HCT116 (cell line): ENCODE results near the gene TTYH2. TPM values are rescaled to one million over a fixed set of nuclear protein-coding genes. Genes with fewer than 3 reads are reported as not detected.

Source experiments
- ATAC-seq: fragments of 200-7000 bp; cut with Tn5 transposase; 2 replicates; pipeline ENCODE4 v1.9.1; 2020; ENCODE audit warnings: mild to moderate bottlenecking, moderate library complexity
- BruUV-seq: library from RNA; stranded (reverse); fragments of 400-500 nt; replicated peaks from 2 replicates; lab custom pipeline; 2021; lab: Mats Ljungman, UMichigan
- CTCF ChIA-PET: fragments of 300-600 bp; sonication (Branson Sonifier 250); formaldehyde crosslinking; loops from one replicate; lab custom pipeline; 2021; ENCODE audit warnings: antibody characterized with exemption; lab: Charles Lee
- POLR2A ChIA-PET: fragments of 300-600, 350-600 bp; sonication (Branson Sonifier 250); formaldehyde crosslinking; loops from one replicate; lab custom pipeline; 2021; ENCODE audit warnings: antibody characterized with exemption; lab: Charles Lee
- RAD21 ChIA-PET, 2 experiments: fragments of 300-600 bp; sonication (Branson Sonifier 250); formaldehyde crosslinking; loops; one replicate each; lab custom pipeline; 2023; ENCODE audit warnings: low total read pairs in 2 of 2; ENCODE audit not compliant: uncharacterized antibody in 2 of 2, unreplicated experiment in 2 of 2, low non-redundant PET in 1 of 2; lab: Charles Lee
- DNase-seq: peaks from one replicate; pipeline ENCODE4 v3.0.0-alpha.2; 2010; ENCODE audit warnings: low read depth, low spot score
- H2AFZ ChIP-seq: fragments of 200-600 bp; shearing (Covaris generic), sonication (generic); 2 replicates; pipeline ENCODE4 v1.6.1; 2017; ENCODE audit warnings: low read depth, mixed run types, mixed read lengths, antibody characterized with exemption, low read length; ENCODE audit not compliant: poor library complexity, severe bottlenecking
- H3K27ac ChIP-seq: 2 replicates; pipeline ENCODE4 v1.5.1; 2012; ENCODE audit warnings: low read depth, low read length
- H3K27me3 ChIP-seq: fragments of 200-600 bp; sonication (generic); 2 replicates; pipeline ENCODE4 v1.6.1; 2016; ENCODE audit warnings: mixed run types, low read length, mixed read lengths; ENCODE audit not compliant: insufficient read depth
- H3K36me3 ChIP-seq, 2 experiments: fragments of 200-500 bp in 1 of 2; fragments of 200-600 bp in 1 of 2; sonication (Bioruptor generic) in 1 of 2; sonication (generic) in 1 of 2; 2 replicates each; pipeline versions ENCODE4 v1.5.1 to v1.6.1; 2014 to 2016; ENCODE audit warnings: low read length in 2 of 2, inconsistent platforms in 1 of 2, mixed read lengths in 1 of 2, mixed run types in 1 of 2; ENCODE audit not compliant: insufficient read depth in 2 of 2, control insufficient read depth in 1 of 2
- H3K4me1 ChIP-seq, 2 experiments: fragments of 200-600 bp in 1 of 2; sonication (generic) in 1 of 2; 2 replicates each; pipeline versions ENCODE4 v1.5.1 to v1.6.1; 2012 to 2017; ENCODE audit warnings: low read length in 2 of 2, inconsistent platforms in 1 of 2, mild to moderate bottlenecking in 1 of 2, mixed read lengths in 1 of 2, mixed run types in 1 of 2, moderate library complexity in 1 of 2; ENCODE audit not compliant: insufficient read depth in 2 of 2, control insufficient read depth in 1 of 2
- H3K4me2 ChIP-seq: fragments of 200-600 bp; sonication (generic); 2 replicates; pipeline ENCODE4 v1.6.1; 2017; ENCODE audit warnings: mixed run types, low read length, mixed read lengths
- H3K4me3 ChIP-seq, 2 experiments: fragments of 200-600 bp in 1 of 2; sonication (generic) in 1 of 2; replicated peaks in 1 of 2; 2 replicates each; pipeline ENCODE4 v1.5.1; 2011 to 2016; ENCODE audit warnings: low read length in 2 of 2, control low read depth in 1 of 2, low read depth in 1 of 2, mild to moderate bottlenecking in 1 of 2, mixed read lengths in 1 of 2, mixed run types in 1 of 2
- H3K79me2 ChIP-seq: fragments of 200-600 bp; sonication (generic); 2 replicates; pipeline ENCODE4 v1.6.1; 2017; ENCODE audit warnings: mild to moderate bottlenecking, mixed run types, low read length, moderate library complexity, mixed read lengths; ENCODE audit not compliant: insufficient read depth
- H3K9ac ChIP-seq: fragments of 200-600 bp; sonication (generic); 2 replicates; pipeline ENCODE4 v1.6.1; 2016; ENCODE audit warnings: low read length, mixed read lengths
- H3K9me2 ChIP-seq: fragments of 200-600 bp; sonication (generic), shearing (Covaris generic); 2 replicates; pipeline ENCODE4 v1.6.1; 2017; ENCODE audit warnings: mixed run types, mild to moderate bottlenecking, moderate library complexity; ENCODE audit not compliant: insufficient read depth
- H3K9me3 ChIP-seq, 2 experiments: fragments of 200-500 bp in 1 of 2; fragments of 200-600 bp in 1 of 2; sonication (Bioruptor generic) in 1 of 2; sonication (generic) in 1 of 2; 2 replicates each; pipeline ENCODE4 v1.6.1; 2014 to 2017; ENCODE audit warnings: low read length in 2 of 2, mixed read lengths in 2 of 2, inconsistent platforms in 1 of 2, low read depth in 1 of 2, mild to moderate bottlenecking in 1 of 2, mixed run types in 1 of 2, moderate library complexity in 1 of 2; ENCODE audit not compliant: control insufficient read depth in 1 of 2, insufficient read depth in 1 of 2
- H4K20me1 ChIP-seq: fragments of 200-600 bp; sonication (generic), shearing (Covaris generic); 2 replicates; pipeline ENCODE4 v1.6.1; 2017; ENCODE audit warnings: mixed run types, mild to moderate bottlenecking, moderate library complexity; ENCODE audit not compliant: insufficient read depth
- CEBPB ChIP-seq: IDR thresholded peaks from 2 replicates; pipeline ENCODE4 v1.6.1; 2012; ENCODE audit warnings: low read depth
- CTCF ChIP-seq, 3 experiments: fragments of 200-600 bp in 1 of 3; sonication (generic) in 1 of 3; IDR thresholded peaks in 2 of 3; conservative IDR thresholded peaks in 1 of 3; 2 replicates each; pipeline ENCODE4 v1.5.1; 2012 to 2017; ENCODE audit warnings: low read depth in 2 of 3, low read length in 2 of 3, antibody characterized with exemption in 1 of 3, borderline replicate concordance in 1 of 3, control low read depth in 1 of 3, mild to moderate bottlenecking in 1 of 3, mixed read lengths in 1 of 3, mixed run types in 1 of 3, moderate library complexity in 1 of 3; ENCODE audit not compliant: insufficient read depth in 1 of 3
- EGR1 ChIP-seq: IDR thresholded peaks from 2 replicates; pipeline ENCODE4 v1.6.1; 2012; ENCODE audit warnings: low read depth
- EZH2 ChIP-seq: fragments of 200-600 bp; sonication (generic); IDR thresholded peaks from 2 replicates; pipeline ENCODE4 v1.6.1; 2017; ENCODE audit warnings: antibody characterized with exemption, mixed run types
- JUND ChIP-seq: IDR thresholded peaks from 2 replicates; pipeline ENCODE4 v1.6.1; 2012
- RAD21 ChIP-seq: IDR thresholded peaks from 2 replicates; pipeline ENCODE4 v1.6.1; 2012; ENCODE audit warnings: low read depth, mild to moderate bottlenecking
- SIN3A ChIP-seq: IDR thresholded peaks from 2 replicates; pipeline ENCODE4 v1.6.1; 2012; ENCODE audit warnings: low read depth
- SRF ChIP-seq: IDR thresholded peaks from 2 replicates; pipeline ENCODE4 v1.6.1; 2012; ENCODE audit warnings: low read depth
- TCF7L2 ChIP-seq: IDR thresholded peaks from 2 replicates; pipeline ENCODE4 v1.7.0; 2011; ENCODE audit warnings: borderline replicate concordance, inconsistent platforms; ENCODE audit not compliant: insufficient read depth, insufficient read length; ENCODE audit errors: extremely low read depth
- ZBTB33 ChIP-seq: IDR thresholded peaks from 2 replicates; pipeline ENCODE4 v1.6.1; 2011; ENCODE audit warnings: mild to moderate bottlenecking, low read length, moderate library complexity; ENCODE audit not compliant: insufficient replicate concordance; ENCODE audit errors: extremely low read depth
- ZNF274 ChIP-seq: fragments of 200-500 bp; sonication (Bioruptor generic); IDR thresholded peaks from 2 replicates; pipeline ENCODE4 v1.6.1; 2014; ENCODE audit warnings: mild to moderate bottlenecking, low read depth, low read length, inconsistent platforms
- intact Hi-C: fragments of 100-400 bp; cut with micrococcal nuclease; formaldehyde crosslinking; loops from 2 replicates; pipeline ENCODE4 v1.10.0; 2022
- total RNA-seq: library from RNA; stranded (reverse); gene quantifications from one replicate; pipeline ENCODE4 v1.2.1, GENCODE V29; 2021; ENCODE audit not compliant: unreplicated experiment

TTYH2 gene
- total RNA-seq, 1 experiment from 2014 or later: 10.8 TPM

- no peaks in the 10 kb centered on the region for H3K36me3 ChIP-seq
- H3K4me3 ChIP-seq: no peak overlapping the region
- TF ChIP-seq EZH2 (no peak), RAD21 (no peak), CEBPB (no peak), CTCF (IDR thresholded peaks at IDR 0.05 in 2 of 3, conservative IDR thresholded peaks at IDR 0.05 in 1 of 3; ENCODE audit: borderline replicate concordance in 1 of 3, insufficient read depth in 1 of 3, low read depth in 2 of 3, low read length in 2 of 3) (no peak), JUND (no peak)
- TF ChIP-seq, all 23 proteins: peak for 0
- ATAC-seq (no peak), DNase-seq (no peak)
- H4K20me1 ChIP-seq: no peaks in the 10 kb centered on the region
- H3K27ac ChIP-seq: no peak overlapping the region
- RAD21 ChIA-PET: no interaction called here
- BruUV-seq: no TSS peak
- H3K9me3 ChIP-seq: no peaks in the 10 kb centered on the region
- H2AFZ ChIP-seq: no peak overlapping the region
- intact Hi-C loops: no loop called here
- no peak overlapping the region for H3K4me2 ChIP-seq
- no peaks in the 10 kb centered on the region for H3K79me2 ChIP-seq
- POLR2A ChIA-PET: no interaction called here
- CTCF ChIA-PET: interaction anchor here (5.6 kb wide), 1 partner anchor 13 kb away, joined by 55 read pairs; no protein-coding TSS in a partner anchor
- H3K9ac ChIP-seq: no peak overlapping the region
- no peaks in the 10 kb centered on the region for H3K9me2 ChIP-seq
- peaks cover 4% of the 10 kb centered on the region; the same call in 1 of the 2 replicates for H3K27me3 ChIP-seq
- H3K4me1 ChIP-seq: no peaks in the 10 kb centered on the region
Observed at GRCh38 chr17:74186498-74186897, 26.9 kb upstream of the TTYH2 start.

GRCh38 chr17:74187761-74188160 lies 25.6 kb upstream of the TTYH2 start:
- no peaks in the 10 kb centered on the region for H3K36me3 ChIP-seq
- ChIA-PET CTCF (interaction anchor here (1.7 to 5.6 kb wide), 2 partner anchors 11 to 16 kb away, joined by 4 to 55 read pairs; partner anchors contain the start of gene RPL38), RAD21 (no interaction called here), POLR2A (no interaction called here)
- no peak overlapping the region for H3K27ac ChIP-seq
- H3K27me3 ChIP-seq: peaks cover 5% of the 10 kb centered on the region; the same call in 1 of the 2 replicates
- DNase-seq: no peak
- H3K79me2 ChIP-seq: no peaks in the 10 kb centered on the region
- H3K4me2 ChIP-seq: no peak overlapping the region
- no peak overlapping the region for H2AFZ ChIP-seq
- no peak overlapping the region for H3K4me3 ChIP-seq
- intact Hi-C loops: no loop called here
- H3K9me2 ChIP-seq: no peaks in the 10 kb centered on the region
- no peak for TF ChIP-seq ZBTB33
- TF ChIP-seq TCF7L2: no peak
- TF ChIP-seq SRF: no peak
- TF ChIP-seq JUND: no peak
- no peak for TF ChIP-seq EGR1
- TF ChIP-seq ZNF274: no peak
- no peak for TF ChIP-seq RAD21
- no peak for TF ChIP-seq SIN3A
- no peaks in the 10 kb centered on the region for H3K9me3 ChIP-seq
- H3K4me1 ChIP-seq: no peaks in the 10 kb centered on the region
- no peaks in the 10 kb centered on the region for H4K20me1 ChIP-seq
- ATAC-seq: no peak
- BruUV-seq: no TSS peak
- no peak overlapping the region for H3K9ac ChIP-seq
